ENCODE results near the gene FN1.

FN1 gene

GRCh38 chr2:215386566-215386965 is 49.3 kb downstream of the FN1 start:
- no peak for DNase-seq (ENCODE audit: low spot score)
- in situ Hi-C loops (cut with MboI; ENCODE audit: low pct_unique_long_range_greater_than_20kb, low sequenced_read_pairs, unreplicated experiment), result no loop called here
- TF ChIP-seq CTCF (IDR thresholded peaks at IDR 0.05; ENCODE audit: extremely low read depth, insufficient read depth, missing control alignments), result no peak

DNA sequence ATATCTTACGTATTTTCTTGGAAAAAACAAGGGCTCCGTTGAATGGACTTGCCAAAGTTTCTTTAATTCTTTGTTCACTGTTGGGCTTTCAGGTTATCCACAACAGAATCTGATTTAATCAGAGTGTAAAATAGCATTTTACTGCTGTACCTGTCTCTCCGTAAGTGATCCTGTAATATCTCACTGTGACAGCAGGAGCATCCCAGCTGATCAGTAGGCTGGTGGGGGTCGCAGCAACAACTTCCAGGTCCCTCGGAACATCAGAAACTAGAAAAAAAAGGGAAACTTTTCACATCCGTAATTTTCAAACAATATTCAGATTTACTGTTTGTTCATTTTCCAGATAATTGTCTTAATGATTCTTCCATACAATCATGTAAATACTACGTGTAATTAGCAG is 51.2 kb downstream of the FN1 start:
- TF ChIP-seq CTCF (IDR thresholded peaks at IDR 0.05; ENCODE audit: extremely low read depth, insufficient read depth, missing control alignments), result no peak
- DNase-seq (ENCODE audit: low spot score), result no peak
- in situ Hi-C loops (cut with MboI; ENCODE audit: low pct_unique_long_range_greater_than_20kb, low sequenced_read_pairs, unreplicated experiment), result no loop called here

DNA sequence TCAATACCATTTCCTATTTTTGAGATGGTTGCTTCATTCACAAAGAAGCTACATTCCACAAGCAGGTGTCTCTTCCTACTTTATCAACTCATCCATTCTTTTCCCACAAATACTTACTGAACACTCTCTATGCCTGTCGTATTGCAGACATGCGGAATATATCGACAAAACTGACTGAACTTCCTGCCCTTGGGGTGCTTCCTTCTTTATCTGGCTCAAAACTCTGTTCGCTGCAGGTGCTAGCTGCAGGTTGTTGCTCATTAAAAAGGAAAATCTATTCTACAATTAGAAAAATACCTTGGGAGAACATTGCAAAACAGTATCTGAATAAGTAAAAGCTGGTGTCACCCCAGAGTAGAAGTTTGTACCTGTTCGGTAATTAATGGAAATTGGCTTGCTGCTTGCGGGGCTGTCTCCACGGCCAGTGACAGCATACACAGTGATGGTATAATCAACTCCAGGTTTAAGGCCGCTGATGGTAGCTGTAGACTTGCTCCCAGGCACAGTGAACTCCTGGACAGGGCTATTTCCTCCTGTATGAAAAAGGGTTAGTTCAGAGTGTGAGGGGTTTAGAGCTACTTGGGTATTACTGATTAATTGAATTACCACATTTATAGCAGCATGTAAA is 52.1 kb downstream of the FN1 start:
- in situ Hi-C loops (cut with MboI; ENCODE audit: low pct_unique_long_range_greater_than_20kb, low sequenced_read_pairs, unreplicated experiment), result no loop called here
- no peak for TF ChIP-seq CTCF (IDR thresholded peaks at IDR 0.05; ENCODE audit: extremely low read depth, insufficient read depth, missing control alignments)

GRCh38 chr2:215382480-215382879 is 53.4 kb downstream of the FN1 start:
- in situ Hi-C loops (cut with MboI; ENCODE audit: low pct_unique_long_range_greater_than_20kb, low sequenced_read_pairs, unreplicated experiment), result no loop called here
- no peak for DNase-seq (ENCODE audit: low spot score)
- no peak for TF ChIP-seq CTCF (IDR thresholded peaks at IDR 0.05; ENCODE audit: extremely low read depth, insufficient read depth, missing control alignments)

More for the DNA sequence above, 52.1 kb downstream of the FN1 start:
- DNase-seq (ENCODE audit: low spot score), result no peak

GRCh38 chr2:215382011-215382410 is 53.9 kb downstream of the FN1 start:
- no peak for DNase-seq (ENCODE audit: low spot score)
- in situ Hi-C loops (cut with MboI; ENCODE audit: low pct_unique_long_range_greater_than_20kb, low sequenced_read_pairs, unreplicated experiment), result no loop called here
- TF ChIP-seq CTCF (IDR thresholded peaks at IDR 0.05; ENCODE audit: extremely low read depth, insufficient read depth, missing control alignments), result no peak

DNA sequence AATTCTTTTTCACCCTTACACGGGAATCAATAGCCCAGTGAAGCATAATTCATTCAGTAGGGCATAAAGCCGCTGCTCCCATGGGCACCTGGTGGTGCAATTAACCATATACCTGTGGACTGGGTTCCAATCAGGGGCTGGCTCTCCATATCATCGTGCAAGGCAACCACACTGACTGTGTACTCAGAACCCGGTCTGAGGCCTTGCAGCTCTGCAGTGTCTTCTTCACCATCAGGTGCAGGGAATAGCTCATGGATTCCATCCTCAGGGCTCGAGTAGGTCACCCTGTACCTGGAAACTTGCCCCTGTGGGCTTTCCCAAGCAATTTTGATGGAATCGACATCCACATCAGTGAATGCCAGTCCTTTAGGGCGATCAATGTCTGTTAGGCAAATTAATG is 55.2 kb downstream of the FN1 start:
- no peak for TF ChIP-seq CTCF (IDR thresholded peaks at IDR 0.05; ENCODE audit: extremely low read depth, insufficient read depth, missing control alignments)
- no peak for DNase-seq (ENCODE audit: low spot score)
- in situ Hi-C loops (cut with MboI; ENCODE audit: low pct_unique_long_range_greater_than_20kb, low sequenced_read_pairs, unreplicated experiment), result no loop called here

Measured in GM13977 (cell line).